Subcutaneous adipose tissue (tissue), 4 donors: ENCODE measurements around the gene ADAMTS17. TPM values are rescaled to one million over a fixed set of nuclear protein-coding genes. Genes with fewer than 3 reads are reported as not detected.

ENCODE experiments used
- CTCF ChIP-seq: fragments of 450-650 bp; IDR thresholded peaks from one replicate; pipeline ENCODE4 v1.5.1; 2016; ENCODE audit warnings: low read depth, mild to moderate bottlenecking, control low read depth, antibody characterized with exemption, moderate library complexity
- total RNA-seq, 4 donors: library from RNA; depleted of rRNA; stranded (reverse); fragments of >200 nt; gene quantifications; one replicate each; pipeline ENCODE4 v1.1.0, GENCODE V29; 2016

The ADAMTS17 gene
- total RNA-seq, 4 donors from 2014 or later, result 0.49 to 5.3 (median 2.5) TPM

GRCh38 chr15:100196326-100197058 is 145.3 kb downstream of the ADAMTS17 start:
- no peak for TF ChIP-seq CTCF

GRCh38 chr15:100194996-100195395 is 146.8 kb downstream of the ADAMTS17 start:
- TF ChIP-seq CTCF, result no peak

GRCh38 chr15:100193277-100193860 is 148.4 kb downstream of the ADAMTS17 start:
- no peak for TF ChIP-seq CTCF

GRCh38 chr15:100192097-100193080 is 149.4 kb downstream of the ADAMTS17 start:
- TF ChIP-seq CTCF, result no peak

GRCh38 chr15:100191161-100191560 is 150.6 kb downstream of the ADAMTS17 start:
- no peak for TF ChIP-seq CTCF

- no peak for TF ChIP-seq CTCF
Measured at GRCh38 chr15:100190675-100191074, 151.1 kb downstream of the ADAMTS17 start.

GRCh38 chr15:100189849-100190248 is 151.9 kb downstream of the ADAMTS17 start:
- no peak for TF ChIP-seq CTCF
